HepG2 (cell line): ENCODE data around the gene TTC19. TPM values are rescaled to one million over a fixed set of nuclear protein-coding genes. Genes with fewer than 3 reads are reported as not detected.

ENCODE experiments used
- EZH2 ChIP-seq: conservative IDR thresholded peaks from 2 replicates; pipeline ENCODE4 v1.6.1; 2012; ENCODE audit warnings: mild to moderate bottlenecking, low read depth, low read length, moderate library complexity
- FLYWCH1 ChIP-seq: sonication (generic); formaldehyde crosslinking; IDR thresholded peaks from 2 replicates; pipeline ENCODE4 v1.8.1; 2023; ENCODE audit warnings: mild to moderate bottlenecking, missing genetic modification reagents
- LCORL ChIP-seq, 2 experiments: fragments of 450-650 bp in 1 of 2; sonication (generic) in 1 of 2; formaldehyde crosslinking in 1 of 2; IDR thresholded peaks; 2 replicates each; pipeline versions ENCODE4 v1.5.0 to v1.6.1; 2017 to 2020; ENCODE audit warnings: antibody characterized with exemption in 1 of 2, missing genetic modification reagents in 1 of 2
- MEIS2 ChIP-seq: sonication (generic); formaldehyde crosslinking; IDR thresholded peaks from 2 replicates; pipeline ENCODE4 v1.9.0; 2021; ENCODE audit warnings: mild to moderate bottlenecking, missing genetic modification reagents
- NFIB ChIP-seq: sonication (generic); formaldehyde crosslinking; IDR thresholded peaks from 2 replicates; pipeline ENCODE4 v1.9.0; 2021; ENCODE audit warnings: missing genetic modification reagents, mild to moderate bottlenecking, borderline replicate concordance
- RNF2 ChIP-seq: fragments of 450-650 bp; conservative IDR thresholded peaks from 2 replicates; pipeline ENCODE4 v1.6.1; 2016; ENCODE audit warnings: low read depth
- TP53 ChIP-seq: sonication (generic); formaldehyde crosslinking; conservative IDR thresholded peaks from 2 replicates; pipeline ENCODE4 v1.4.0; 2020; ENCODE audit warnings: missing genetic modification reagents
- ZNF282 ChIP-seq: fragments of 450-650 bp; IDR thresholded peaks from 2 replicates; pipeline ENCODE4 v1.6.1; 2018; ENCODE audit not compliant: partially characterized antibody
- polyA plus RNA-seq, 8 experiments: library from polyadenylated mRNA; depleted of rRNA in 3 of 8; stranded (reverse) in 7 of 8; unstranded in 1 of 8; fragments of >200 nt; fragmentation: Illumina TruSeq in 4 of 8; extraction: Trizol in 4 of 8; gene quantifications; 2 replicates each; pipeline versions ENCODE4 v1.2.1 to v1.2.3, GENCODE V29; 2011 to 2016; ENCODE audit warnings: low read depth in 4 of 8, missing spikeins in 1 of 8, mixed read lengths in 1 of 8; ENCODE audit not compliant: insufficient read depth in 1 of 8
- total RNA-seq, 5 experiments: library from RNA; depleted of rRNA; stranded (reverse); fragments of >200 nt; fragmentation: Illumina TruSeq; extraction: Trizol; gene quantifications; 2 replicates each; pipeline ENCODE4 v1.2.3, GENCODE V29; 2016; ENCODE audit warnings: low read depth in 1 of 5
- TF ChIP-seq, protein P1 (sequence below), 2 experiments: fragments of 450-650 bp in 1 of 2; sonication (generic) in 1 of 2; formaldehyde crosslinking in 1 of 2; IDR thresholded peaks; 2 replicates each; pipeline versions ENCODE4 v1.6.1 to v1.8.0; 2016 to 2022; ENCODE audit warnings: antibody characterized with exemption in 1 of 2, mild to moderate bottlenecking in 1 of 2, missing genetic modification reagents in 1 of 2
- TF ChIP-seq, protein P2 (sequence below): sonication (generic); formaldehyde crosslinking; IDR thresholded peaks from 2 replicates; pipeline ENCODE4 v1.8.0; 2022; ENCODE audit warnings: mild to moderate bottlenecking, missing genetic modification reagents; ENCODE audit not compliant: insufficient replicate concordance
- TF ChIP-seq, protein P3 (sequence below): sonication (generic); formaldehyde crosslinking; IDR thresholded peaks from 2 replicates; pipeline ENCODE4 v1.5.1; 2020; ENCODE audit warnings: mild to moderate bottlenecking, missing genetic modification reagents, borderline replicate concordance

The TTC19 gene
- total and polyA plus RNA-seq, 2 of the 13 experiments (the other 11 are each of a cell fraction or from before 2014, with no cell fraction given): 4.4 to 24.3 TPM

DNA sequence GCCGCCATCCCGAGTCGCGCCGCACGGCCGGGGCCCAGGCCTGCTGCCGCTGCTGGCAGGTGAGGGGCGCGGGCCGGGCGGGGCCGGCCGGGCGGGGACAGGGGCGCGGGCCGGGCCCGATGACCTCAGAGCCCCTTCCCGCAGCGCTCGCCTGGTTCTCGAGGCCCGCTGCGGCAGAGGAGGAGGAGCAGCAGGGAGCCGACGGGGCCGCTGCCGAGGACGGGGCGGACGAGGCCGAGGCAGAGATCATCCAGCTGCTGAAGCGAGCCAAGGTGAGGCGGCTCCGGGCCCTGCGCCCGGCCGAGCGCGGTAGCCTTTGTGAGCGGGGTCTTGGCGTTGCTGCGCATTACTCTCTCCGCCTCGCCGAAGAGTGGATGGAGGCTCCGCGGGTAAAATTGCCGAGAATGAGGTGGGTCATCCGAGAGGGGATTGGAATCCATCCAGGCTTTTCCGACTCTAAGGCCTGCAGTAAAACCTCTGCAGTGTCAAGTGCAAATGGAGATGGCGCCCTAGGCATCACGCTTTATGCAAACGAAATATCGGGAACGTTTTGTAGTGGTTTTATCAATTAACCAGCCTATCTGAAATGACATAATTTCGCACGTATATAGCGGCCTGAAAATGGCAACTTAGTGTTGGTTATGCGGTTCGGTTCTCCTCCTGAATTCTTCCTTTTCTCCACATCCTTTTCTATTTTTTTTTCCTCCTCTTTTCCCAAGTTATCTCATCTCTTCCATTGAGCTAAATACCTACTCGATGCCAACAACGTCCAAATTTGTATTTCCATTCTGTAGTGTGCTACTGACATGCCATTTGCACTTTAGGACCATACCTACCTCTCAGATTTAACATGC is 577 bp downstream of the TTC19 start (continued):
- TF ChIP-seq EZH2 (no peak), RNF2 (0 out of 2 replicates have a peak, but pooled peaks have one; percentile 23), LCORL (IDR thresholded peaks at IDR 0.05) (no peak), LCORL (CRISPR knock-in tag; IDR thresholded peaks at IDR 0.05) (no peak), MEIS2 (CRISPR knock-in tag) (no peak), ZNF282 (no peak), FLYWCH1 (CRISPR knock-in tag) (0 out of 2 replicates have a peak, but pooled peaks have one; percentile 14), NFIB (CRISPR knock-in tag) (no peak), TP53 (CRISPR knock-in tag) (no peak)
- TF ChIP-seq, protein P1, sequence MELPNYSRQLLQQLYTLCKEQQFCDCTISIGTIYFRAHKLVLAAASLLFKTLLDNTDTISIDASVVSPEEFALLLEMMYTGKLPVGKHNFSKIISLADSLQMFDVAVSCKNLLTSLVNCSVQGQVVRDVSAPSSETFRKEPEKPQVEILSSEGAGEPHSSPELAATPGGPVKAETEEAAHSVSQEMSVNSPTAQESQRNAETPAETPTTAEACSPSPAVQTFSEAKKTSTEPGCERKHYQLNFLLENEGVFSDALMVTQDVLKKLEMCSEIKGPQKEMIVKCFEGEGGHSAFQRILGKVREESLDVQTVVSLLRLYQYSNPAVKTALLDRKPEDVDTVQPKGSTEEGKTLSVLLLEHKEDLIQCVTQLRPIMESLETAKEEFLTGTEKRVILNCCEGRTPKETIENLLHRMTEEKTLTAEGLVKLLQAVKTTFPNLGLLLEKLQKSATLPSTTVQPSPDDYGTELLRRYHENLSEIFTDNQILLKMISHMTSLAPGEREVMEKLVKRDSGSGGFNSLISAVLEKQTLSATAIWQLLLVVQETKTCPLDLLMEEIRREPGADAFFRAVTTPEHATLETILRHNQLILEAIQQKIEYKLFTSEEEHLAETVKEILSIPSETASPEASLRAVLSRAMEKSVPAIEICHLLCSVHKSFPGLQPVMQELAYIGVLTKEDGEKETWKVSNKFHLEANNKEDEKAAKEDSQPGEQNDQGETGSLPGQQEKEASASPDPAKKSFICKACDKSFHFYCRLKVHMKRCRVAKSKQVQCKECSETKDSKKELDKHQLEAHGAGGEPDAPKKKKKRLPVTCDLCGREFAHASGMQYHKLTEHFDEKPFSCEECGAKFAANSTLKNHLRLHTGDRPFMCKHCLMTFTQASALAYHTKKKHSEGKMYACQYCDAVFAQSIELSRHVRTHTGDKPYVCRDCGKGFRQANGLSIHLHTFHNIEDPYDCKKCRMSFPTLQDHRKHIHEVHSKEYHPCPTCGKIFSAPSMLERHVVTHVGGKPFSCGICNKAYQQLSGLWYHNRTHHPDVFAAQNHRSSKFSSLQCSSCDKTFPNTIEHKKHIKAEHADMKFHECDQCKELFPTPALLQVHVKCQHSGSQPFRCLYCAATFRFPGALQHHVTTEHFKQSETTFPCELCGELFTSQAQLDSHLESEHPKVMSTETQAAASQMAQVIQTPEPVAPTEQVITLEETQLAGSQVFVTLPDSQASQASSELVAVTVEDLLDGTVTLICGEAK (IDR thresholded peaks at IDR 0.05): no peak
- TF ChIP-seq, protein P1 (CRISPR knock-in tag; IDR thresholded peaks at IDR 0.05): no peak
- TF ChIP-seq, protein P2, sequence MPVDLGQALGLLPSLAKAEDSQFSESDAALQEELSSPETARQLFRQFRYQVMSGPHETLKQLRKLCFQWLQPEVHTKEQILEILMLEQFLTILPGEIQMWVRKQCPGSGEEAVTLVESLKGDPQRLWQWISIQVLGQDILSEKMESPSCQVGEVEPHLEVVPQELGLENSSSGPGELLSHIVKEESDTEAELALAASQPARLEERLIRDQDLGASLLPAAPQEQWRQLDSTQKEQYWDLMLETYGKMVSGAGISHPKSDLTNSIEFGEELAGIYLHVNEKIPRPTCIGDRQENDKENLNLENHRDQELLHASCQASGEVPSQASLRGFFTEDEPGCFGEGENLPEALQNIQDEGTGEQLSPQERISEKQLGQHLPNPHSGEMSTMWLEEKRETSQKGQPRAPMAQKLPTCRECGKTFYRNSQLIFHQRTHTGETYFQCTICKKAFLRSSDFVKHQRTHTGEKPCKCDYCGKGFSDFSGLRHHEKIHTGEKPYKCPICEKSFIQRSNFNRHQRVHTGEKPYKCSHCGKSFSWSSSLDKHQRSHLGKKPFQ (CRISPR knock-in tag): peak; percentile 36
- TF ChIP-seq, protein P3, sequence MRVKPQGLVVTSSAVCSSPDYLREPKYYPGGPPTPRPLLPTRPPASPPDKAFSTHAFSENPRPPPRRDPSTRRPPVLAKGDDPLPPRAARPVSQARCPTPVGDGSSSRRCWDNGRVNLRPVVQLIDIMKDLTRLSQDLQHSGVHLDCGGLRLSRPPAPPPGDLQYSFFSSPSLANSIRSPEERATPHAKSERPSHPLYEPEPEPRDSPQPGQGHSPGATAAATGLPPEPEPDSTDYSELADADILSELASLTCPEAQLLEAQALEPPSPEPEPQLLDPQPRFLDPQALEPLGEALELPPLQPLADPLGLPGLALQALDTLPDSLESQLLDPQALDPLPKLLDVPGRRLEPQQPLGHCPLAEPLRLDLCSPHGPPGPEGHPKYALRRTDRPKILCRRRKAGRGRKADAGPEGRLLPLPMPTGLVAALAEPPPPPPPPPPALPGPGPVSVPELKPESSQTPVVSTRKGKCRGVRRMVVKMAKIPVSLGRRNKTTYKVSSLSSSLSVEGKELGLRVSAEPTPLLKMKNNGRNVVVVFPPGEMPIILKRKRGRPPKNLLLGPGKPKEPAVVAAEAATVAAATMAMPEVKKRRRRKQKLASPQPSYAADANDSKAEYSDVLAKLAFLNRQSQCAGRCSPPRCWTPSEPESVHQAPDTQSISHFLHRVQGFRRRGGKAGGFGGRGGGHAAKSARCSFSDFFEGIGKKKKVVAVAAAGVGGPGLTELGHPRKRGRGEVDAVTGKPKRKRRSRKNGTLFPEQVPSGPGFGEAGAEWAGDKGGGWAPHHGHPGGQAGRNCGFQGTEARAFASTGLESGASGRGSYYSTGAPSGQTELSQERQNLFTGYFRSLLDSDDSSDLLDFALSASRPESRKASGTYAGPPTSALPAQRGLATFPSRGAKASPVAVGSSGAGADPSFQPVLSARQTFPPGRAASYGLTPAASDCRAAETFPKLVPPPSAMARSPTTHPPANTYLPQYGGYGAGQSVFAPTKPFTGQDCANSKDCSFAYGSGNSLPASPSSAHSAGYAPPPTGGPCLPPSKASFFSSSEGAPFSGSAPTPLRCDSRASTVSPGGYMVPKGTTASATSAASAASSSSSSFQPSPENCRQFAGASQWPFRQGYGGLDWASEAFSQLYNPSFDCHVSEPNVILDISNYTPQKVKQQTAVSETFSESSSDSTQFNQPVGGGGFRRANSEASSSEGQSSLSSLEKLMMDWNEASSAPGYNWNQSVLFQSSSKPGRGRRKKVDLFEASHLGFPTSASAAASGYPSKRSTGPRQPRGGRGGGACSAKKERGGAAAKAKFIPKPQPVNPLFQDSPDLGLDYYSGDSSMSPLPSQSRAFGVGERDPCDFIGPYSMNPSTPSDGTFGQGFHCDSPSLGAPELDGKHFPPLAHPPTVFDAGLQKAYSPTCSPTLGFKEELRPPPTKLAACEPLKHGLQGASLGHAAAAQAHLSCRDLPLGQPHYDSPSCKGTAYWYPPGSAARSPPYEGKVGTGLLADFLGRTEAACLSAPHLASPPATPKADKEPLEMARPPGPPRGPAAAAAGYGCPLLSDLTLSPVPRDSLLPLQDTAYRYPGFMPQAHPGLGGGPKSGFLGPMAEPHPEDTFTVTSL (CRISPR knock-in tag): no peak
